ENCODE data around the gene PCSK6. TPM values are rescaled to one million over a fixed set of nuclear protein-coding genes. Genes with fewer than 3 reads are reported as not detected.
A peak's percentile ranks its signal among the peaks of the same experiment; 100 is the strongest.

Gene PCSK6
- total RNA-seq, 1 experiment from 2014 or later, result 2.9 TPM

DNA sequence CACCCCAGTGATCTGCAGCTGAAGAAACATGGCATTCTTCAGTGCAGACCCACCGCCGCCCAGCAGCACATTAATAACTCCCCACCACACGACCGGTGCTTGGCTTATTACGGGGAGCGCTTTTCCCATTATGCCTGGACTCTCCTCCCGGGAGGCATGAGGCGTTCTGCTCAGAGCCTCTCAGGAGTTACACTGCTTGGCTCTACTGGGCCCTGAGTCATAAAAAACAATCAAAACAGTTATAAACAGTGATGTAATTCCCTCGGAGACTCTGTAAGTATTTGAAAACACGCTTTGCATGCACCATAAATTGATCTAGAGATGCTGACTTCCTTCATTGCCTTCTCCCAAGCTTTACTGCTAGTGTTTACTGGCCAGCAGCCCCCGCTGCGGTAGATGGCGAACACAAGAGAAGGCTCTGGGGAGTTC is 117.3 kb downstream of the PCSK6 start:
- ChIA-PET POLR2A (interaction anchor here (0.8 kb wide), 1 partner anchor 245 kb away, joined by 3 read pairs; no protein-coding TSS in a partner anchor), CTCF (interaction anchor here (1.1 to 1.3 kb wide), 4 partner anchors 9 to 130 kb away, joined by 3 read pairs; no protein-coding TSS in a partner anchor)
- Mint-ChIP-seq H3K36me3 (no peaks in the 10 kb centered on the region), H3K9me3 (no peaks in the 10 kb centered on the region), H3K4me1 (peaks cover 21% of the 10 kb centered on the region), H3K27ac (no peak overlapping the region), H3K27me3 (ENCODE audit: low read depth) (no peaks in the 10 kb centered on the region; the same call in 1 of the 2 replicates), H3K4me3 (peak overlapping the region; percentile 60; the same call in 1 of the 2 replicates)
- DNase-seq (ENCODE audit: low spot score) (no peak), ATAC-seq (no peak)
- TF ChIP-seq ZNF423 (CRISPR knock-in tag; IDR thresholded peaks at IDR 0.05), result no peak
- TF ChIP-seq, protein P1, sequence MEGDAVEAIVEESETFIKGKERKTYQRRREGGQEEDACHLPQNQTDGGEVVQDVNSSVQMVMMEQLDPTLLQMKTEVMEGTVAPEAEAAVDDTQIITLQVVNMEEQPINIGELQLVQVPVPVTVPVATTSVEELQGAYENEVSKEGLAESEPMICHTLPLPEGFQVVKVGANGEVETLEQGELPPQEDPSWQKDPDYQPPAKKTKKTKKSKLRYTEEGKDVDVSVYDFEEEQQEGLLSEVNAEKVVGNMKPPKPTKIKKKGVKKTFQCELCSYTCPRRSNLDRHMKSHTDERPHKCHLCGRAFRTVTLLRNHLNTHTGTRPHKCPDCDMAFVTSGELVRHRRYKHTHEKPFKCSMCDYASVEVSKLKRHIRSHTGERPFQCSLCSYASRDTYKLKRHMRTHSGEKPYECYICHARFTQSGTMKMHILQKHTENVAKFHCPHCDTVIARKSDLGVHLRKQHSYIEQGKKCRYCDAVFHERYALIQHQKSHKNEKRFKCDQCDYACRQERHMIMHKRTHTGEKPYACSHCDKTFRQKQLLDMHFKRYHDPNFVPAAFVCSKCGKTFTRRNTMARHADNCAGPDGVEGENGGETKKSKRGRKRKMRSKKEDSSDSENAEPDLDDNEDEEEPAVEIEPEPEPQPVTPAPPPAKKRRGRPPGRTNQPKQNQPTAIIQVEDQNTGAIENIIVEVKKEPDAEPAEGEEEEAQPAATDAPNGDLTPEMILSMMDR (IDR thresholded peaks at IDR 0.05), result no peak
- TF ChIP-seq, protein P2, sequence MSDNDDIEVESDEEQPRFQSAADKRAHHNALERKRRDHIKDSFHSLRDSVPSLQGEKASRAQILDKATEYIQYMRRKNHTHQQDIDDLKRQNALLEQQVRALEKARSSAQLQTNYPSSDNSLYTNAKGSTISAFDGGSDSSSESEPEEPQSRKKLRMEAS (CRISPR knock-in tag; IDR thresholded peaks at IDR 0.05), result no peak
- TF ChIP-seq, protein P3, sequence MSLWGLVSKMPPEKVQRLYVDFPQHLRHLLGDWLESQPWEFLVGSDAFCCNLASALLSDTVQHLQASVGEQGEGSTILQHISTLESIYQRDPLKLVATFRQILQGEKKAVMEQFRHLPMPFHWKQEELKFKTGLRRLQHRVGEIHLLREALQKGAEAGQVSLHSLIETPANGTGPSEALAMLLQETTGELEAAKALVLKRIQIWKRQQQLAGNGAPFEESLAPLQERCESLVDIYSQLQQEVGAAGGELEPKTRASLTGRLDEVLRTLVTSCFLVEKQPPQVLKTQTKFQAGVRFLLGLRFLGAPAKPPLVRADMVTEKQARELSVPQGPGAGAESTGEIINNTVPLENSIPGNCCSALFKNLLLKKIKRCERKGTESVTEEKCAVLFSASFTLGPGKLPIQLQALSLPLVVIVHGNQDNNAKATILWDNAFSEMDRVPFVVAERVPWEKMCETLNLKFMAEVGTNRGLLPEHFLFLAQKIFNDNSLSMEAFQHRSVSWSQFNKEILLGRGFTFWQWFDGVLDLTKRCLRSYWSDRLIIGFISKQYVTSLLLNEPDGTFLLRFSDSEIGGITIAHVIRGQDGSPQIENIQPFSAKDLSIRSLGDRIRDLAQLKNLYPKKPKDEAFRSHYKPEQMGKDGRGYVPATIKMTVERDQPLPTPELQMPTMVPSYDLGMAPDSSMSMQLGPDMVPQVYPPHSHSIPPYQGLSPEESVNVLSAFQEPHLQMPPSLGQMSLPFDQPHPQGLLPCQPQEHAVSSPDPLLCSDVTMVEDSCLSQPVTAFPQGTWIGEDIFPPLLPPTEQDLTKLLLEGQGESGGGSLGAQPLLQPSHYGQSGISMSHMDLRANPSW (CRISPR knock-in tag; conservative IDR thresholded peaks at IDR 0.05; ENCODE audit: low read depth), result no peak
- TF ChIP-seq E2F4 (CRISPR knock-in tag; IDR thresholded peaks at IDR 0.05; ENCODE audit: borderline replicate concordance, low read depth), result no peak
- no peak for TF ChIP-seq NFE2L1 (CRISPR knock-in tag; IDR thresholded peaks at IDR 0.05)
- TF ChIP-seq NR3C1 (CRISPR knock-in tag; conservative IDR thresholded peaks at IDR 0.05; ENCODE audit: low read depth), result no peak
- TF ChIP-seq ZBTB21 (CRISPR knock-in tag; IDR thresholded peaks at IDR 0.05; ENCODE audit: borderline replicate concordance), result no peak
- no peak for TF ChIP-seq RELA (CRISPR knock-in tag; IDR thresholded peaks at IDR 0.05; ENCODE audit: borderline replicate concordance)
- TF ChIP-seq, protein P4, sequence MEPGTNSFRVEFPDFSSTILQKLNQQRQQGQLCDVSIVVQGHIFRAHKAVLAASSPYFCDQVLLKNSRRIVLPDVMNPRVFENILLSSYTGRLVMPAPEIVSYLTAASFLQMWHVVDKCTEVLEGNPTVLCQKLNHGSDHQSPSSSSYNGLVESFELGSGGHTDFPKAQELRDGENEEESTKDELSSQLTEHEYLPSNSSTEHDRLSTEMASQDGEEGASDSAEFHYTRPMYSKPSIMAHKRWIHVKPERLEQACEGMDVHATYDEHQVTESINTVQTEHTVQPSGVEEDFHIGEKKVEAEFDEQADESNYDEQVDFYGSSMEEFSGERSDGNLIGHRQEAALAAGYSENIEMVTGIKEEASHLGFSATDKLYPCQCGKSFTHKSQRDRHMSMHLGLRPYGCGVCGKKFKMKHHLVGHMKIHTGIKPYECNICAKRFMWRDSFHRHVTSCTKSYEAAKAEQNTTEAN (CRISPR knock-in tag; IDR thresholded peaks at IDR 0.05), result no peak
- no peak for TF ChIP-seq FOXK1 (CRISPR knock-in tag; IDR thresholded peaks at IDR 0.05)
- no peak for TF ChIP-seq GABPB1 (CRISPR knock-in tag; IDR thresholded peaks at IDR 0.05)
- TF ChIP-seq HMGXB4 (CRISPR knock-in tag; IDR thresholded peaks at IDR 0.05), result no peak
- TF ChIP-seq MYBL2 (CRISPR knock-in tag; IDR thresholded peaks at IDR 0.05), result no peak
- no peak for TF ChIP-seq ZNF317 (CRISPR knock-in tag; IDR thresholded peaks at IDR 0.05; ENCODE audit: borderline replicate concordance, low read depth)
- no peak for TF ChIP-seq TEAD4 (CRISPR knock-in tag; IDR thresholded peaks at IDR 0.05)
- TF ChIP-seq ZNF263 (CRISPR knock-in tag; IDR thresholded peaks at IDR 0.05; ENCODE audit: low read depth), result no peak
